HG03097 (cell line): ENCODE data around the gene GRIK2.
"Not testable (repeated sequence)": the region's sequence is repeated elsewhere in the genome, so short reads cannot be mapped to it uniquely, and the experiment has no call there.

Experiments used
- ATAC-seq: cut with Tn5 transposase; IDR thresholded peaks from one replicate; pipeline ENCODE4 v1.9.1; 2021; ENCODE audit not compliant: unreplicated experiment, low FRiP score

Gene GRIK2

GRCh38 chr6:102085257-102085656, 691.7 kb downstream of the GRIK2 start:
- ATAC-seq, result no peak

- ATAC-seq, result not testable (repeated sequence)
Measured at GRCh38 chr6:102088160-102088559, 694.7 kb downstream of the GRIK2 start.

- ATAC-seq, result no peak
Measured at GRCh38 chr6:102114402-102114801, 720.9 kb downstream of the GRIK2 start.

GRCh38 chr6:102115911-102116310, 722.4 kb downstream of the GRIK2 start:
- ATAC-seq, result no peak

- ATAC-seq, result no peak
Measured at GRCh38 chr6:102118034-102118433, 724.5 kb downstream of the GRIK2 start.
